ENCODE measurements around the gene LSG1. TPM values are rescaled to one million over a fixed set of nuclear protein-coding genes. Genes with fewer than 3 reads are reported as not detected.

LSG1 gene
- total RNA-seq, 1 experiment from 2014 or later = 45.8 TPM

GRCh38 chr3:194658477-194659242 lies 13.3 kb downstream of the LSG1 start:
- no peak overlapping the region for H3K4me3 Mint-ChIP-seq
- no peak overlapping the region for H3K27ac Mint-ChIP-seq
- TF ChIP-seq NR1H2 (CRISPR knock-in tag; IDR thresholded peaks at IDR 0.05) (no peak), FOXP4 (CRISPR knock-in tag; IDR thresholded peaks at IDR 0.05) (no peak), SMAD4 (CRISPR knock-in tag; IDR thresholded peaks at IDR 0.05) (no peak), RELA (CRISPR knock-in tag; IDR thresholded peaks at IDR 0.05; ENCODE audit: borderline replicate concordance) (no peak), NFYB (CRISPR knock-in tag; conservative IDR thresholded peaks at IDR 0.05; ENCODE audit: low read depth) (no peak), CTCF (IDR thresholded peaks at IDR 0.05) (no peak), GABPB1 (CRISPR knock-in tag; IDR thresholded peaks at IDR 0.05) (no peak), ZNF121 (CRISPR knock-in tag; IDR thresholded peaks at IDR 0.05) (no peak), ZNF232 (CRISPR knock-in tag; IDR thresholded peaks at IDR 0.05) (no peak), CREB1 (CRISPR knock-in tag; IDR thresholded peaks at IDR 0.05) (no peak), ATF1 (CRISPR knock-in tag; IDR thresholded peaks at IDR 0.05) (no peak), EMX1 (CRISPR knock-in tag; IDR thresholded peaks at IDR 0.05) (no peak), FOXJ3 (CRISPR knock-in tag; IDR thresholded peaks at IDR 0.05; ENCODE audit: borderline replicate concordance) (no peak), ZMAT4 (CRISPR knock-in tag; IDR thresholded peaks at IDR 0.05) (no peak)
- TF ChIP-seq, protein P1, sequence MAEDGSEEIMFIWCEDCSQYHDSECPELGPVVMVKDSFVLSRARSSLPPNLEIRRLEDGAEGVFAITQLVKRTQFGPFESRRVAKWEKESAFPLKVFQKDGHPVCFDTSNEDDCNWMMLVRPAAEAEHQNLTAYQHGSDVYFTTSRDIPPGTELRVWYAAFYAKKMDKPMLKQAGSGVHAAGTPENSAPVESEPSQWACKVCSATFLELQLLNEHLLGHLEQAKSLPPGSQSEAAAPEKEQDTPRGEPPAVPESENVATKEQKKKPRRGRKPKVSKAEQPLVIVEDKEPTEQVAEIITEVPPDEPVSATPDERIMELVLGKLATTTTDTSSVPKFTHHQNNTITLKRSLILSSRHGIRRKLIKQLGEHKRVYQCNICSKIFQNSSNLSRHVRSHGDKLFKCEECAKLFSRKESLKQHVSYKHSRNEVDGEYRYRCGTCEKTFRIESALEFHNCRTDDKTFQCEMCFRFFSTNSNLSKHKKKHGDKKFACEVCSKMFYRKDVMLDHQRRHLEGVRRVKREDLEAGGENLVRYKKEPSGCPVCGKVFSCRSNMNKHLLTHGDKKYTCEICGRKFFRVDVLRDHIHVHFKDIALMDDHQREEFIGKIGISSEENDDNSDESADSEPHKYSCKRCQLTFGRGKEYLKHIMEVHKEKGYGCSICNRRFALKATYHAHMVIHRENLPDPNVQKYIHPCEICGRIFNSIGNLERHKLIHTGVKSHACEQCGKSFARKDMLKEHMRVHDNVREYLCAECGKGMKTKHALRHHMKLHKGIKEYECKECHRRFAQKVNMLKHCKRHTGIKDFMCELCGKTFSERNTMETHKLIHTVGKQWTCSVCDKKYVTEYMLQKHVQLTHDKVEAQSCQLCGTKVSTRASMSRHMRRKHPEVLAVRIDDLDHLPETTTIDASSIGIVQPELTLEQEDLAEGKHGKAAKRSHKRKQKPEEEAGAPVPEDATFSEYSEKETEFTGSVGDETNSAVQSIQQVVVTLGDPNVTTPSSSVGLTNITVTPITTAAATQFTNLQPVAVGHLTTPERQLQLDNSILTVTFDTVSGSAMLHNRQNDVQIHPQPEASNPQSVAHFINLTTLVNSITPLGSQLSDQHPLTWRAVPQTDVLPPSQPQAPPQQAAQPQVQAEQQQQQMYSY (CRISPR knock-in tag; IDR thresholded peaks at IDR 0.05) = no peak
- TF ChIP-seq, protein P2, sequence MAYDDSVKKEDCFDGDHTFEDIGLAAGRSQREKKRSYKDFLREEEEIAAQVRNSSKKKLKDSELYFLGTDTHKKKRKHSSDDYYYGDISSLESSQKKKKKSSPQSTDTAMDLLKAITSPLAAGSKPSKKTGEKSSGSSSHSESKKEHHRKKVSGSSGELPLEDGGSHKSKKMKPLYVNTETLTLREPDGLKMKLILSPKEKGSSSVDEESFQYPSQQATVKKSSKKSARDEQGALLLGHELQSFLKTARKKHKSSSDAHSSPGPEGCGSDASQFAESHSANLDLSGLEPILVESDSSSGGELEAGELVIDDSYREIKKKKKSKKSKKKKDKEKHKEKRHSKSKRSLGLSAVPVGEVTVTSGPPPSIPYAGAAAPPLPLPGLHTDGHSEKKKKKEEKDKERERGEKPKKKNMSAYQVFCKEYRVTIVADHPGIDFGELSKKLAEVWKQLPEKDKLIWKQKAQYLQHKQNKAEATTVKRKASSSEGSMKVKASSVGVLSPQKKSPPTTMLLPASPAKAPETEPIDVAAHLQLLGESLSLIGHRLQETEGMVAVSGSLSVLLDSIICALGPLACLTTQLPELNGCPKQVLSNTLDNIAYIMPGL (CRISPR knock-in tag; IDR thresholded peaks at IDR 0.05) = no peak
- TF ChIP-seq, protein P3, sequence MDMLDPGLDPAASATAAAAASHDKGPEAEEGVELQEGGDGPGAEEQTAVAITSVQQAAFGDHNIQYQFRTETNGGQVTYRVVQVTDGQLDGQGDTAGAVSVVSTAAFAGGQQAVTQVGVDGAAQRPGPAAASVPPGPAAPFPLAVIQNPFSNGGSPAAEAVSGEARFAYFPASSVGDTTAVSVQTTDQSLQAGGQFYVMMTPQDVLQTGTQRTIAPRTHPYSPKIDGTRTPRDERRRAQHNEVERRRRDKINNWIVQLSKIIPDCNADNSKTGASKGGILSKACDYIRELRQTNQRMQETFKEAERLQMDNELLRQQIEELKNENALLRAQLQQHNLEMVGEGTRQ (CRISPR knock-in tag; IDR thresholded peaks at IDR 0.05) = no peak
- TF ChIP-seq, protein P4, sequence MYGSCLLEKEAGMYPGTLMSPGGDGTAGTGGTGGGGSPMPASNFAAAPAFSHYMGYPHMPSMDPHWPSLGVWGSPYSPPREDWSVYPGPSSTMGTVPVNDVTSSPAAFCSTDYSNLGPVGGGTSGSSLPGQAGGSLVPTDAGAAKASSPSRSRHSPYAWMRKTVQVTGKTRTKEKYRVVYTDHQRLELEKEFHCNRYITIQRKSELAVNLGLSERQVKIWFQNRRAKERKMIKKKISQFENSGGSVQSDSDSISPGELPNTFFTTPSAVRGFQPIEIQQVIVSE (CRISPR knock-in tag; IDR thresholded peaks at IDR 0.05; ENCODE audit: borderline replicate concordance) = no peak
- TF ChIP-seq, protein P5, sequence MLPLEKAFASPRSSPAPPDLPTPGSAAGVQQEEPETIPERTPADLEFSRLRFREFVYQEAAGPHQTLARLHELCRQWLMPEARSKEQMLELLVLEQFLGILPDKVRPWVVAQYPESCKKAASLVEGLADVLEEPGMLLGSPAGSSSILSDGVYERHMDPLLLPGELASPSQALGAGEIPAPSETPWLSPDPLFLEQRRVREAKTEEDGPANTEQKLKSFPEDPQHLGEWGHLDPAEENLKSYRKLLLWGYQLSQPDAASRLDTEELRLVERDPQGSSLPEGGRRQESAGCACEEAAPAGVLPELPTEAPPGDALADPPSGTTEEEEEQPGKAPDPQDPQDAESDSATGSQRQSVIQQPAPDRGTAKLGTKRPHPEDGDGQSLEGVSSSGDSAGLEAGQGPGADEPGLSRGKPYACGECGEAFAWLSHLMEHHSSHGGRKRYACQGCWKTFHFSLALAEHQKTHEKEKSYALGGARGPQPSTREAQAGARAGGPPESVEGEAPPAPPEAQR (CRISPR knock-in tag; IDR thresholded peaks at IDR 0.05) = no peak
- H3K27me3 Mint-ChIP-seq (ENCODE audit: low read depth) = no peaks in the 10 kb centered on the region
- POLR2A ChIA-PET = no interaction called here
- peaks cover 8% of the 10 kb centered on the region for H3K4me1 Mint-ChIP-seq
- DNase-seq (ENCODE audit: low spot score) (no peak), ATAC-seq (no peak)
- CTCF ChIA-PET = no interaction called here
- H3K36me3 Mint-ChIP-seq = peaks cover 42% of the 10 kb centered on the region
- H3K9me3 Mint-ChIP-seq = no peaks in the 10 kb centered on the region
